Activated CD8-positive, alpha-beta memory T cell treated with anti-CD3 and anti-CD28 coated beads, Interleukin-2, amount 50 U/mL, for 24 hours (primary cell): ENCODE results near the gene ADGRV1.

Source experiments
- DNase-seq: peaks from one replicate; pipeline ENCODE4 v3.0.0-alpha.2; 2020; ENCODE audit errors: extremely low read depth

ADGRV1 gene

DNA sequence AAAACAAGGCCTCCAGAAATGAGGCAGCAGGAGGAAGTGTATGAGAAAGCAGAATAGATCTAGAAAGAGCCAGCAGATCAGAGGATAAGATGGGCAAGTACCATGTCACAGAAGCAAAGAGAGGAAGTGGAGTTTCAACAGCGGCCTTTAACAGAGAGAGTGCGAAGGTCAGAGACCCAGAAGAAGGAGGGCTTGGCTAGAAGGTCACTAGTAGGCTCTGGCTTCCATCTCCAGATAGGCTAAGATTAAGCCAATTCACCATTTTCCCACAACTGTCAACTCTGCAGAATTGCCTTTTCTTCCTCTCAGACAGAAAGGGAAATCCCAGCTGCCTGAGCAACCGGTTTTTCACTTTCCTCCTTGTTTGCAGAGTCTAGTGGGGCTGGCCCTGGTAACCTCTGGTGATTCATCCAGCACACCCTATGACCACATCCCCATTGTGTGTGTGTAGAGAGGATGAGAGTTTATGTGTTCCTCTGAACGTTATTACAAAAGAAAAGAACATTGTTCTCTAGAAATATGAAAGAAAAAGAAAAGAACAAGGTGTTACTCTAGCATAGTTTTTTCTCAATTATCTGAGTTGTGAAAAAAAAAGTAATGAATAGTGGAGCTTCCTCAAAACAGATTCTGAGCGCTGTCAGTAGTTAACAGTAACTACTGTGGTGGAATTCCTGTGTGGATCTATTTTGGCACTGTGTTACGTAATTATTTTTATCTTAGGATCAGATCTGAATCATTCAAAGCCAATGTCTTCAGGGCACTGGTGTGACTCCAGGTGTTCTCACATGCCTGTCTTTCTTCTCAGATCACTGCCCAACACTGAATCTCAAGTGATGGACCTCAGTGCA lies 604.2 kb downstream of the ADGRV1 start:
- peak; percentile 24 for DNase-seq

DNA sequence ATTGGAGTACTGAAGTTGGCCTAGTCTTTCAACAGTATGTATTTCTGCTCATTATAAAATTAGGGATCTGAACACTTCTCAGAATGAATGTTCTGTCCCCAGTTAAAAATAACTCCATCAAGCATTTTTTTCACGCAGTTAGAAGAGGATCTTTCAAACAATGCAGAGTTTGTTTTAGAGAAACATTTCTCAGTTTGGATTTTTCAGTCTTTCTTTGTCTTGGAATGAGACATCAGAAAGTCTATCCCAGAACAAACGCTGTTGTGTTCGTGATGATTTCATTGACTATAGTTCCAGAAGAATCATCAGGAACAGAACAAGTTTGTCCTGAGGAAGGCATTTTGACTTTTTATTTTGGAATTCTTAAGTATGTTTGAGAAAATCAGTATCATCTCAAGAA lies 605.8 kb downstream of the ADGRV1 start:
- no peak for DNase-seq

DNA sequence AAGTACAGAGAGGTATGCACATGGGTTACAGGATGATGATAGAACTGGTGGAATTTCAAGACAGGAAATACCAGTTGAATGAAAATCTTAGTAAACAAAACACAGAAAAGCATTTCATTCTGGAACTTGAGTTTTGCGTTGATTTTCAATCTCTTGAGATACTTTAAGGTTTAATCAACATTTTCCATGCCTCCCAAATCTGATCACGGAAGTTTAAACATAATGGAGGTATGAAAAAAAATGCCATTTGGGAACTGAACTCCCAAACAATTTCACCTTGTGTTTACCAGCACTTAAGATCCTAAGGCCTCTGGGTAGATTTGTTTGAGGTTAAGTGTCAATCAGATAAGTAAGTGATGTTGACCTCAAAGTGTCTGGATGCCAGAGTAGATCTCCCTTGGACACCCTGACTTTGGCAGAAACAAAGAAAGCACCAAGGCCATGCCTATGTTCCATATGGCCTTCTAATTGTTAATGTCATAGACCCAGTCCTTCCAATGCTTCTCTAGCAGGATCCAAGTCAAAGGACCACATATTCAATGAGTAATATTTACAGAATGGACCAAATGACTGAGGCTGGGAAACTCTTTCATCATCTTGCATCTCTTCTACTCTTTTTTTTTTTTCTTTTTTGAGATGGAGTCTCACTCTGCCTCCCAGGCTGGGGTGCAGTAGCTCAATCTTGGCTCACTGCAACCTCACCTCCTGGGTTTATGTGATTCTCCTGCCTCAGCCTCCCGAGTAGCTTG lies 607.6 kb downstream of the ADGRV1 start:
- no peak for DNase-seq

DNA sequence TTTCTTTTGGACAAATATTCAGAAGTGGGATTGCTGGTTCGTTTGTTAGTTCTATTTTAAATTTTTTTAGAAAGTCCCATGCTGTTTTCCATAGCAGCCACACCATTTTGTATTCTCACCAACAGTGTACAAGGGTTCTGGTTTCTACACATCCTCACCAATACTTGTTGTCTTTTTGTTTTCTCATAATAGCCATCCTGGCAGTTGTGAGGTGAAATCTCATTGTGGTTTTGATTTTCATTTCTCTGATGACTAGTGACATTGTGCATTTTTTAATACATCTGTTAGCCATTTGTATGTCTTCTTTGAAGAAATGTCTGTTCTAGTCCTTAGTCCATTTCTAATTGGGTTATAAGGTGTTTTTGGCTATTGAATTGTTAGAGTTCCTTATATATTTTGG lies 610.3 kb downstream of the ADGRV1 start:
- no peak for DNase-seq

DNA sequence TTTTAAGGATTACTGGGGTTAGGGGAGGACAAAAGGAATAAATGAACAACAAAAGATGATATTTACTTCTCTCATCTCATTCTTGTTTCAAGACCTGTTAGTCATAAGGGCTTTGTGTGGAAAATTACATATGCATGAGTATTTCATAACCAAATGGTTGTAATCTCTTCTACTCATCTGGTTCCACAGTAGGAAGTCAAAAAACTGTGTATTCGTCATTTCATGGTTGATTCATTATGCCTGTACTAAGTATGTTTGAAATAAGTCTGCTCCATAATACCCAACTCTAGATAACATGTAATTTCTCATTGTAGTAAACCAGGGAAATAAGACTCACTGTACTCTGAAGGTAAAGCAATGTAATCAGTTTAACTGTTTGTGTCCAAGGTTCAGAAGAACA lies 611.7 kb downstream of the ADGRV1 start:
- DNase-seq: no peak

DNA sequence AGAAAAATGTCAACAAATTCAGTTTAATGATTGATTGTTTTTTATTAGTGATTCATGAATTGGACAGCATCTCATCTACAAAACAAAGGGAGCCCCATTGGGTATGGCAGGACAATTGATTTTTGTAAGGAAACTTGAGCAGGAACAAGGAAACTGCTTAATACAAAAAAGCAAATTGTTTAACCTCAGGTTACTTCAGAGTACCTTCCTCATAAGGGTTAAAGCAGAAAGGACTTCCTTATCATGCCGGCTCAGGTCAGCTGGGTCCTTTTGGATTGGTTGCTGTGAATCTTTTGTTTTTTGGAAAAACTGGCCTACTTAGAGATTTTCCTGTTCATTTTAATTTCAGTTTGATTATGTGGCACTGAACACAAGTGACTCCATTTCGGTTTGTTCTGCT lies 612.7 kb downstream of the ADGRV1 start:
- DNase-seq: no peak

DNA sequence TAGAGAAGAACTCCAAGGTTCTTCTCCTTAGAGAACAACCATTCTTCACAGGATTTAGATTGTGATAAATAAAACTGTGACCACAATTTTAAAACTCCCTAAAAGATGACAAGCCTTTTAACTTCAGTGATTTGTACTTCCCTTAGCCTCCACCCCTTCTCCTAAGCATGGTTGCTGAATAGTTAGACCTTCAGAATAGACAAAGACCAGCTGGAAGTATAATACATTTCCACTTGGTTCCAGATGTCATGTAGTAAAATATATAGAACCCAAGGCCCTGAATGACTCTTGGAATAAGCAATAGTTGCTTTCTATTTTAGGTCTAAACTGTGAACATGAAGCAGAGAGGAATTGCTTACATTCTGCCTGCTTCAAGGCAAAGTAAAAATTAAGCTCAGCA lies 615.8 kb downstream of the ADGRV1 start:
- no peak for DNase-seq

DNA sequence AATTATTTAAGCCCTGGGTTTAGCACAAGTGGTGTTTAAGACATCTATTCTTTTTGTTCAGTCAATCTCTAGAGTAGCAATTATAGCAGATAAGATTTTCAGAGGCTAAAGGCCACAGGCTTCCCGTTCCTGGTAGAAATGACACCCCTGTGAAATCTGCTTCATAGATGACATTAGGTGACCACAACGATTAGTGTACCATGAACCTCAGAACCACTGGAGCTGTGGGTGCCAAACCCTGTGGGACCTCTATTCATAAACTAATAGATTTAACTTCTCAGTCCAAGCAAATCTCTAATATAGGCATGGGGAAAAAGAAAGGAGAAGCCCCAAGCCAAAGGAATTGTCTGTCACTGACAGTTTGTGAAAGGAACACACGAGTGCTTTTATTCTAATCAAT lies 617.1 kb downstream of the ADGRV1 start:
- no peak for DNase-seq

DNA sequence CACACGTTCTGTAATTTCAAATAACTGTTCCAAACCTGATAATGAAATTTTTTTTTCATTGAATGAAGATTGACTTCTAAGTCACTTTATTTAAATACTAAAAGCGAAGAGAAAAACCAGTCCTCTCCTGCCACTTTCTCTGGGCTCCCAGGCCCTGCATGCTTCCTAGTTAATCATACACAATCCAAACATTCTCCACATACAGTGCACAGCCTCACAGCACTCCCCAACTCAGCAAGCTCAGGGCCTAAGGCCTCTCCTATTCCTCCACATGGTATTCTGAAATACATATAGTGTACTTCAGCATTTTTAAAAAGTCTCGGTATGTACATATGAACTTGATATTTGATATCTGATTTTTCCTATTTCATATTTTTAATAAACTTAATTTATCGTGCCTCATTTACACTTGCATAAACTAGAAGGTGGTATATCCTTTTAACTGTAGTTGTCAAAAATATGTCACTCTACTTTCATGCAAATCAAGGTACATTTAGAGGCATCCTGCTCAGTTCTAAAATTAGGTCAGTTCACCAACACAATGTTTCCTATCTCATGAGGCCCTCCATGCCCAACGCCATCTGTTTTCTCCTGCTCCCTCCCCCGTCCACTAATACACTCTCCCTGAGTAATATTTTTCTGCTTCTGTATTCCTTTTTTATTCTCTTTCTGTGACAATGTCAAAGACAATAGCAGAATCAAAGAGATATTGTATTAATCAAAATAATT lies 617.9 kb downstream of the ADGRV1 start:
- no peak for DNase-seq

DNA sequence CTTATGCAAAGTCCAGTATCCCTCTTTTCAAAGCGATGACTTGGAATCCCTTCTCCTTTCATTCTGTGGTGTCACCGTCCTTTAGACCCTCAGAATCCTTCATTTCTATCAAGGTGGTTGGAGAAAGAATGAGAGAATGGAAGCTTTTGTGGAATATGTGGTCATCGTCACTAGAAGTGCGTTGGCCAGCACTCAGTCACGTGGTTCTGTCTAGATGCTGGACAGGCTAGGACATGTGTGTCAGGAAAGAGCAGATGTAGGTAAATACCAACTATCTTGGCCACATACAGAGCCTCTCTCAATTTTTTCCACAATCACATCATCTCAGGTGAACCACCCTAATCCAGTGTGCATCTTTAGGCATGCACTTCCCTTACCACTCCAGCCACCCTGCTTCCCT lies 618.5 kb downstream of the ADGRV1 start:
- no peak for DNase-seq

DNA sequence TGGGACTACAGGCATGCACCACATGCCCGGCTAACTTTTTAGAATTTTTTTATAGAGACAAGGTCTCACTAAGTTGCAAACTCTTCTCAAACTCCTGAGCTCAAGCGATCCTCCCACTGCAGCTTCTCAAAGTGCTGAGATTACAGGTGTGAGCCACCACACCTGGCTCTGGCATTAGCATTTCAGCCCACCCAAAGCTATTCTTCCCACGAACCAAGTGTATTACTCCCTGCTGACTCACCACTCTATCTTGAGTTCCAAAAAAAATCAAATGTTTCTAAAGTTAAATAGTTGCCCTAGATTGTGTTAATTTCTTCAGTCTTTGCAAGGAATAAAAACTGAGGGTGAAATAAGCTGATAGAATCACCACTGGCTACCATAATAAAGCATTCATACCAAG lies 619.0 kb downstream of the ADGRV1 start:
- no peak for DNase-seq

DNA sequence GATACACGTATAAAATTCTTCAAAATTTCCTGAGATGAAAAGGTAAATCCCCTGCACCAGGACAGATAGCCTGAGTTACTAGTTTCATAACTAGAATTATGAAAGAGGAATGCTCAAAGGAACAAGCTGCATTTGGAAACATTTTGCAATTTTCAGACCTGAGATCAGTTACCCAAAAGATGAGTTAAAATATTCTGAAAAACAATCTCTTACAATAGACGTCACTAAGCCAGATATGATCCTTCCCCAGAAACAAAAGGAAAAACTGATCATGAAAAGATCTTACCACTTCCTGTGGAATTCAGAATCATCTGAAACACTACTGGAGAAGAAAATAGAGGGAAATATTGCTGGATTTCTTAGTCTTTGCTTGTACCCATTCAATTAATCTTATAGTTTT lies 619.9 kb downstream of the ADGRV1 start:
- no peak for DNase-seq

DNA sequence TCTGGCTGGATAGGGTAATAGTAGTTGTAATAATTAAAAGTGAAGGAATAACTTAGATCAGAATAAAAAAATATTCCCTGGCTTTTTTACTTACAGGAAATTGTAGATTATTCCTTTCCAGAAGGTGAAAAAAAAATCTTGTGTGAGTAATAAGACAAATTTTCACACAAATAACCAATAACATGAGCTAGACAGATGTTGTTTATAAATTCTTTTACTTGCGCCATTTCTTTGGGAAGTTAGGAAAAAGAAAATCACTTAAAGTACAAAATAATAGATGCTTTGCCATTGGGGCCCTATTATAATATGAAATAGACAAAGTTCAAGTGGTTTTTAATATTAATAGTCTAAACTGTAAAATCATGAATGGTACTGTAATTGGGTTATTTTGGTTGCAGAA lies 620.4 kb downstream of the ADGRV1 start:
- no peak for DNase-seq

DNA sequence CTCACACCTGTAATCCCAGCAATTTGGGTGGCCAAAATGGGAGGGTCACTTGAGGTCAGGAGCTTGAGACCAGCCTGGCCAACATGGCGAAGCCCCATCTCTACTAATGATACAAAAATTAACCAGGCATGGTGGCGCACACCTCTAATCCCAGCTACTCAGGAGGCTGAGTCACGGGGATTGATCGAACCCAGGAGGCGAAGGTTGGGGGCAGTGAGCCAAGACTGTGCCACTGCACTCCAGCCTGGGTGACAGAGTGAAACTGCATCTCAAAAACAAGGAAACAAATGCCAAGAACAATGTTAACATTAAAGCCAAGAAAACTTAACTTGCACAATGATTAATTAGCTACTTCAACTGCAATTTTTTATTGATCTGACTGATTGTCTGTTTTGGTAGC lies 621.9 kb downstream of the ADGRV1 start:
- DNase-seq: no peak

DNA sequence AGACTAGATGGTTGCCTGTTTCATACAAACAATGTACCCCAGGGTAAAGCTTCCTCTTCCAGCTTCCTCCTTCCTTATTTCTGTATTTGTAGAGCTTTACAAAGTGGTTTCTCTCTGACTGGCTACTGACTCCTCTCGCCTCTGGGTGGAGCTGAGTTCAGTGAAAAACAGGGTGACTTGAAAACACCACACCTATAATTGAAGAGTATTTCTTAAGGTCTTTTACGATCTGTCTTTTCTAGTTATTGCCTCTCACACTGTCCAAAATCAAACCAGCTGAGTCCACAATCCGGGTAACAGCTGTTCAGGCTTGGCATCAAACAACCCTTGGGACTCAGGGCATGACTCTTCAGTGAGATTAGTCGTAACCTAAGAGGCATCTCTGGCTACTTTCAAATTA lies 624.2 kb downstream of the ADGRV1 start:
- DNase-seq: no peak

DNA sequence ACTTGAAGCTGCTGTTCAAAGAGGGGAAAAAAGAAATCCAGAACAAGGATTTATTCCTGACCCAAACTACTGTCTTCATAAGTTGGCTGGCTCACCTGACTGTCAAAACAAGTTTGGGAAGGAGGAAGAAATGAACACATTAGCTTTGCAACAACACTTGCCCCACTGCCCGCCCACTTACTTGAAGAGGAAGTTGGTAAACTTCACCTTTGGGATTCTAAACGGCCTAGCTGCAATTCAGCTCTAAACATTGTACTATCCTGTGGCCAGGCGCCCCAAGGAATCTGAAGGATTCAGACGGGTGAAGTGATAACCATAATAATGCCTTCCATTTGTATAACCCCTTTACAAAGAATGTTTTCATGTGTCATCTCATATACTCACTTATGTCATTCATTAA lies 625.1 kb downstream of the ADGRV1 start:
- no peak for DNase-seq

DNA sequence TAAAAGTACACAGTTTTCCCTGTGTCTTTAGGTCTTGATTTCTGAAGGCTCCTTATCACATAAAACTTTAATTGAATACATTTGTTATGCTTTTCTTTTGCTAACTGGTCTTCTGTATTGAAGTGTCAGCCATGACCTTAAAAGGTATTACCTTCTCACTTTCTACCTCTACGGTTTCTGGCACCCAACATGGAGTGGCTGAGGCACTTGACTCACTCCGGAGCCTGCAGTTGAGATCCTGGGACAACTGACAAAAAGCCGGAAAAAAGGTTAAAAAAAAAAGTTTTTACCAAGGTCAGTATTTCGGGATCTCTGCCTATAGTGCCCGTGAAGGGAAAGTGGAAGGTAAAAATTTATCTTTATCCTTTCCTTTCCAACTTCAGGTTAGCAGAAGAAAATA lies 627.5 kb downstream of the ADGRV1 start:
- DNase-seq: no peak

DNA sequence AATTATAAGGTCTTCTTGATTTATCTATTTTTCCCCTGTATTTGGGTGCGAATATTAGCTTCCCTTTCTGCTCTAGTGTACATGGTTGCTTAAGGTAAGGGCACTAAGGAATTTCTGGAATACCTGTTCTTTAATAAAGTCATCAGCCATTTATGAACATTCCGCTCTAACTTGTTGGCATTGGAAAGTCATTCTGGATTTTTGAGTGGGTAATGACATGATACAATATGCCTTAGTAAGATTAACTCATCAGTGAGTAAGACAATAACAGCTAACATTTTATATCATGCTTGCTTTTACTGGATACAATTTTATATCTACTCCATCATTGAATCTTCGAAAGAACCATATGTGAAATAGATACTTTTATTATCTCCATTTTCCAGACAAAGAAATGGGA lies 628.4 kb downstream of the ADGRV1 start:
- DNase-seq: no peak

DNA sequence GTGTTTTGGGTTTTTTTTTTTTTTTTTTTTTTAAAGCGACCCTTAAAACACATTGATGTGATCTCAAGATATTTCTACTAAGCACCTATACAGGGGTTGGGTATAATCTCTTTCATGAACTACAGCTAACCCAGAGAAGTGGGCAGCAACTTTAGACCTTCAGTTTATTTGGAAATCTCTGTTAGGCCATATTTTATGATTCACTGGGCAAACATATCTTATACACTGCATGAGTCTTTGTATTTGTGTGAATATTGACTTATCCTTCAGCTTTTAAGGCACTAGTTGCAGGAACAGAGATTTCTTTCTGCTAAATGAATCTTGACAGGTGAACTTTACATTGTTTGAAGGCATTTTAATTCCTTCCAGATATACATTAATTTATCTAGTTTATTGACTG lies 630.2 kb downstream of the ADGRV1 start:
- DNase-seq: no peak

DNA sequence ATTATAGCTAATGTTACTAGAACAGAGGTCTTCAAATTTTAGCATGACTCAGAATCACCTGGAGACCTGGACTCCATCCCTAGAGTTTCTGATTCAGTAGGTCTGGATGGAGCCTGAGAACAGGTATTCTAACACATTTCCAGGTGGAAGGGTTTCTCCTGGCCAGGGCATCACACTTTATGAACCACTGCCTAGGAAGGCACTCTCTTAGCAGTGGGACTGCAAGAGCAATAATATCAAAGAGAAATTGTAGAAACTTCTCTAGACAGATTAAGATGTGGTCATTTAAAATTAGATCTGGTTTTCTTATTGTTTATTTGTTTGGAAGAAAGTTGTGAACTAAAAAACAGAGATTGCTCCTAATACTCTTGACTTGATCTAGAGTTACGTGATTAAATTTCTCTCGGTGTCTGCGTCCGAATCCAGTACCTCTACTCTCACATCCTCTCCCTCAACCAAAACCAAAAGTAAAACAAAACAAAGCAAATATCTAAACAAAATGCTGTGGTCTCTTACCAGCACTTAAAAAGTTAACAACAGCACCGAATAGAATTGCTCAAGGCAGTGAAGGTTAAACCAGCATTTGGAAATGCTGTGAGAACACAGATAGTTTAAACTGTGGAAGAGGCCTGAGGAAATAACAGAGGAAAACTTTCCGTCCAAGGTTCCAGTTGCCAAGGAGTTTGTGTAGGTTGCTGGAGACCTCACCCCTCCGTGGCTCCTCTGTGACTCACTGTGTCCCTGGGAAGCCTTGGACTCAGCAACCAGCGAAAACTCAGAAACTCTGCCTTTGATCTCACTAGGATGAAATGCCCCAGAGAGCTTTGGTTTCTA lies 631.1 kb downstream of the ADGRV1 start:
- no peak for DNase-seq

DNA sequence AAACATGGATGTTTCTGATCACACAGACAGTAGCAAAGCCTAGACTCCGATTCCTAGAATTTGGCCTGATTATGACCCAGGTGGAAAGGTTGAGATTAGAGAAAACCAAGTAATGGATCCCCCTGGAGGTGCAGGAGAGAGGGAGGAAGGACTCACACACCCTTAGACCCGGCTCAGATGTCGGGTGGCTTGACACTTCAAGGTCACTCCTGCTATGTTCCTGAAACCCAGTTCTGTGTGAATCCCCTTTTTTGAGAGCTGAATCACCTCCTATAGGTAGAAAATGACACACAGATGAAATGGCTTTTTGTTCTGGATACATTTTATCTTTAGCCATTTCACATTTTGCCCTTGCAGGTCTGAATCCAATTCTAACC lies 631.7 kb downstream of the ADGRV1 start:
- DNase-seq: no peak

DNA sequence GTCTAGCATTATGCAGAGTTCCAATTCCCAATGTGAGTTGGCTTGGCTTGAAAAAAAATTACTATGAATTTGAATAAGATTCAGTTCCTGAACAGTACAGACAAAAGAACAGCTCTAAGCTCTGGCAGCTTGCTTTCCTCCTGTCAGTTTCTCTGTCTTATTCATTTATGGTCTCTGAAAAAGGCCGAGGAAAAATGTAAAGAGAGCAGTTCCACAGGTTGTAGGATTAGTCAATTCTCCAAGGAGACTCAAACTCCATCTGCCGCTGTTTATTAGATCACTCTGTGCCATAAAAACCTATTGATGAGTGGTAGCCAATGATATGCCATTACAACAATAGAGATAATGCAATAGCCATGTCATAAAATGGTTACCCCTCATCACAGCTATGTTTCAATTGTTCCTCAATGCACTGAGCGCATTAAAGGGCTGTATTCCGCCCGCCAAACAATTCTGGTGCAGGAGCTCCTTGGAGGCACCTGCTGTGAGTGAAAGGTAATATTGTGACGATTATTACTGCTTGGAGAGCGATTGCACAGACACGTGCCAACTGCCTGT lies 636.3 kb downstream of the ADGRV1 start:
- DNase-seq: no peak
